Measurements from ENCODE around the gene SLC12A4. TPM values are rescaled to one million over a fixed set of nuclear protein-coding genes. Genes with fewer than 3 reads are reported as not detected.

The SLC12A4 gene
- total RNA-seq, 4 donors from 2014 or later = 18.1 to 46.4 (median 25.4) TPM

DNA sequence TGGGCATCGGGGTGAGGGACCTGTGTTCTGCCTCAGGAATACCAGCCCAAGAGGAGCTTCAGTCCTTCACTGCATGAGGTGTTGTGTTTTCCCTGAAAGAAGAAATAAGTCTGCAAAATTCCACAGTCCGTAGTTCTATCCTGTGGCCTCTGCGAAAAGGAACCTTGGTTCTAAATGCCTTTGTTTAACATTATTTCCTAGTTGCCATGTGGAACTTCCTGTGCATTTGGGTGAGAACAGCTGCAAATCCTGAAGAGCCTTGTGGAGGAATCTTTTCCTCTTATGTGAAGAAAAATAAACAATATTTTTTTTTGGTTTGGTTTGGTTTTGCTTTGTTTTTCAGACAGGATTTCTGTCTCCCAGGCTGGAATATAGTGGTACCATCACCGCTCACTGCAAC, 65.6 kb downstream of the SLC12A4 start:
- Histone ChIP-seq H3K27me3 (no peaks in the 10 kb centered on the region), H3K4me1 (peaks cover 0 to 23% (median 4%) of the 10 kb centered on the region in 4 donors), H3K4me3 (no peak overlapping the region), H3K27ac (peak overlapping the region in 1 of 4 donors; percentile 7), H3K36me3 (no peaks in the 10 kb centered on the region), H3K9me3 (no peaks in the 10 kb centered on the region)
- TF ChIP-seq POLR2A (IDR thresholded peaks at IDR 0.05) = no peak
- TF ChIP-seq, protein P1, sequence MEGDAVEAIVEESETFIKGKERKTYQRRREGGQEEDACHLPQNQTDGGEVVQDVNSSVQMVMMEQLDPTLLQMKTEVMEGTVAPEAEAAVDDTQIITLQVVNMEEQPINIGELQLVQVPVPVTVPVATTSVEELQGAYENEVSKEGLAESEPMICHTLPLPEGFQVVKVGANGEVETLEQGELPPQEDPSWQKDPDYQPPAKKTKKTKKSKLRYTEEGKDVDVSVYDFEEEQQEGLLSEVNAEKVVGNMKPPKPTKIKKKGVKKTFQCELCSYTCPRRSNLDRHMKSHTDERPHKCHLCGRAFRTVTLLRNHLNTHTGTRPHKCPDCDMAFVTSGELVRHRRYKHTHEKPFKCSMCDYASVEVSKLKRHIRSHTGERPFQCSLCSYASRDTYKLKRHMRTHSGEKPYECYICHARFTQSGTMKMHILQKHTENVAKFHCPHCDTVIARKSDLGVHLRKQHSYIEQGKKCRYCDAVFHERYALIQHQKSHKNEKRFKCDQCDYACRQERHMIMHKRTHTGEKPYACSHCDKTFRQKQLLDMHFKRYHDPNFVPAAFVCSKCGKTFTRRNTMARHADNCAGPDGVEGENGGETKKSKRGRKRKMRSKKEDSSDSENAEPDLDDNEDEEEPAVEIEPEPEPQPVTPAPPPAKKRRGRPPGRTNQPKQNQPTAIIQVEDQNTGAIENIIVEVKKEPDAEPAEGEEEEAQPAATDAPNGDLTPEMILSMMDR (IDR thresholded peaks at IDR 0.05) = no peak
- intact Hi-C loops (cut with DNase I; ENCODE audit: low total_unique reads) = no loop called here
- DNase-seq = no peak
- 65 to 94% methylated on average over 2 to 4 of the region's 4 CpGs for WGBS, 2 donors (ENCODE audit: low coverage in 1 of 2)
- in situ Hi-C loops (cut with MboI; ENCODE audit: low pct_ligation_motif_present in 1 of 4, low pct_unique_long_range_greater_than_20kb in 1 of 4, low sequenced_read_pairs in 3 of 4) = no loop called here

DNA sequence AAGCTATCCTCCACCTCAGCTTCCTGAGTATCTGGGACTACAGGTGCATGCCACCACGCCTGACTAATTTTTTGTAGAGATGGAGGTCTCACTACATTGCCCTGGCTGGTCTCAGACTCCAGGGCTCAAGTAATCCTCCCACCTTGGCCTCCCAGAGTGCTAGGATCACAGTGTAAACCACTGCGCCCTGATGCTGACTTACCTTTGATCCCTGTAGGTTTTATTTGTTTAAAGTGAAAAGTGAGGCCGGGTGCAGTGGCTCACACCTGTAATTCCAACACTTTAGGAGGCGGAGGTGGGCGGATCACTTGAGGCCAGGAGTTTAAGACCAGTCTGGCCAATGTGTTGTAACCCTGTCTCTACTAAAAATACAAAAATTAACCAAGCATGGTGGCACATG, 66.7 kb downstream of the SLC12A4 start:
- in situ Hi-C loops (cut with MboI; ENCODE audit: low pct_ligation_motif_present in 1 of 4, low pct_unique_long_range_greater_than_20kb in 1 of 4, low sequenced_read_pairs in 3 of 4) = no loop called here
- H3K36me3 ChIP-seq = no peaks in the 10 kb centered on the region
- H3K4me3 ChIP-seq = no peak overlapping the region
- peaks cover 0 to 30% (median 13%) of the 10 kb centered on the region in 4 donors for H3K4me1 ChIP-seq
- intact Hi-C loops (cut with DNase I; ENCODE audit: low total_unique reads) = no loop called here
- WGBS, 2 donors (ENCODE audit: low coverage in 1 of 2) = 77 to 80% methylated on average over 1 to 5 of the region's 5 CpGs
- no peak for TF ChIP-seq EP300 (IDR thresholded peaks at IDR 0.05; ENCODE audit: low read depth)
- no peak for TF ChIP-seq POLR2AphosphoS5 (IDR thresholded peaks at IDR 0.05)
- TF ChIP-seq POLR2A (IDR thresholded peaks at IDR 0.05) = no peak
- TF ChIP-seq, protein P1 (IDR thresholded peaks at IDR 0.05) = no peak
- H3K27ac ChIP-seq = peak overlapping the region in 2 of 4 donors; percentile 23 to 35
- DNase-seq = peak; percentile 33
- H3K27me3 ChIP-seq = no peaks in the 10 kb centered on the region
- no peaks in the 10 kb centered on the region for H3K9me3 ChIP-seq

DNA sequence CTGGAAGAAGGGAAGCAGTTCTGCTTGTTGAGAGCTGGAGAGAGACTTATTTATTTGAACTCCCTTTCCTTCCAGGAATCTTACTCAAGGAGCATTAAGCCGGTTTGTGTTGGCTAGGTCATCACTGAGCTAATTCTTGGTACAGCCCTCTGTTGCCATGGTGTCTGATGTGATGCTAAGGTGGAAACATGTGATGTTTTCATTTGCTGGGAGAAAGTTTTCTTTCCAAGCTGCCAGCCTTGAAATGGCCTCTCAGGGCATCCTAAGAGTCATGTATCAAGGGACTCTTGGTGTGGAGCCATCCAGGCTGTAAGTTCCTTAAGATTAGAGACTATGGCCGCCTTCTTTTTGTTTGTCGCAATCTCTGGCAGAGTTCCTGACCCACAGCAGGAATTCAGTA, 71.2 kb downstream of the SLC12A4 start:
- Histone ChIP-seq H3K4me1 (peaks cover 8 to 60% (median 37%) of the 10 kb centered on the region in 4 donors), H3K27me3 (no peaks in the 10 kb centered on the region), H3K27ac (peak overlapping the region in 1 of 4 donors; percentile 8), H3K36me3 (no peaks in the 10 kb centered on the region), H3K4me3 (no peak overlapping the region), H3K9me3 (no peaks in the 10 kb centered on the region)
- intact Hi-C loops (cut with DNase I; ENCODE audit: low total_unique reads) = no loop called here
- 73 to 86% methylated on average over 3 of the region's 3 CpGs for WGBS, 2 donors (ENCODE audit: low coverage in 1 of 2)
- in situ Hi-C loops (cut with MboI; ENCODE audit: low pct_ligation_motif_present in 1 of 4, low pct_unique_long_range_greater_than_20kb in 1 of 4, low sequenced_read_pairs in 3 of 4) = no loop called here
- TF ChIP-seq EP300 (IDR thresholded peaks at IDR 0.05; ENCODE audit: low read depth) = no peak
- TF ChIP-seq, protein P1 (IDR thresholded peaks at IDR 0.05) = no peak
- no peak for DNase-seq

DNA sequence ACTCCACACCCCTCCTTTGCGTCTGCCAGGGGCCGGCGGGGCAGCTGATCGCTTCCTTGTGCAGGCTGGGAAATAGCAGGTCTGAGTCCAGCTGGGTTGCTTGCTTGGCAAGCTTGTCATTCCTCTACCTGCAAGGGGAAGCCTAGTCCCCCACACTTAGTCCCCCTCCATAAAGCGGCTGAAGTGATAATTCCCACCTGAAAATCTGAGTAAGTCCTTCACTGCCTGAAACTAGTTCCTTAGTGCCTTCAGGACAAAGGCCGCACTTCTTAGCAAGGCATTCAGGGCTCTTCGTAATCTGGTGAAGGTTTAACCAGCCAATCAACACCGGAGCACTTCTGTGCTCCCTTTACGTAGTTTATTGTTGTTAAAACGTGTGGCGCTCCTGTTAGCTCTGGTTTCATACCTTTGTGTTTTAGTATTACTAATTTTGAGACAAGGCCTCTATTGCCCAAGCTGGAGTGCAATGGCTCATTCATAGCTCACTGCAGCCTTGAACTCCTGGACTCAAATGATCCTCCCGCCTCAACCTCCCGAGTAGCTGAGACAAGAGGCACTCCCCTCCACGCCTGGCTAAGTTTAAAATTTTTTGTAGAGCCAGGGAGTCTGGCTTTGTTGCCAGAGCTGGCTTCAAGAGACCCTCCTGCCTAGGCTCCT, 74.6 kb downstream of the SLC12A4 start:
- H3K27me3 ChIP-seq = no peaks in the 10 kb centered on the region
- H3K36me3 ChIP-seq = no peaks in the 10 kb centered on the region
- H3K9me3 ChIP-seq = no peaks in the 10 kb centered on the region
- peak; percentile 49 to 62 (median 52) for TF ChIP-seq POLR2AphosphoS5 (IDR thresholded peaks at IDR 0.05)
- peak; percentile 62 for TF ChIP-seq POLR2A (IDR thresholded peaks at IDR 0.05)
- TF ChIP-seq, protein P1 (IDR thresholded peaks at IDR 0.05) = no peak
- no peak for TF ChIP-seq EP300 (IDR thresholded peaks at IDR 0.05; ENCODE audit: low read depth)
- peak overlapping the region; percentile 94 to 99 (median 98) for H3K27ac ChIP-seq
- intact Hi-C loops (cut with DNase I; ENCODE audit: low total_unique reads) (no loop called here), in situ Hi-C loops (cut with MboI; ENCODE audit: low pct_ligation_motif_present in 1 of 4, low pct_unique_long_range_greater_than_20kb in 1 of 4, low sequenced_read_pairs in 3 of 4) (no loop called here)
- 13 to 24% methylated on average over 7 to 14 of the region's 14 CpGs for WGBS, 2 donors (ENCODE audit: low coverage in 1 of 2)
- peak; percentile 54 for DNase-seq
- peaks cover 8 to 51% (median 39%) of the 10 kb centered on the region in 4 donors for H3K4me1 ChIP-seq
- peak overlapping the region; percentile 68 to 98 (median 89) for H3K4me3 ChIP-seq

Small RNA genes within 50 kb of the gene (small RNA-seq; reads per million reads assigned to genes)
- 0 reads per million in 4 donors for gene RNU6-359P

Other genes starting within 250 kb of the SLC12A4 start
- gene GFOD2, start 249.3 kb downstream of the SLC12A4 start, total RNA-seq = 10 to 100 TPM; 21.9 to 32.2 (median 24.3) TPM
- gene RANBP10, start 162.1 kb downstream of the SLC12A4 start, total RNA-seq = 10 to 100 TPM; 15.1 to 32.9 (median 19.1) TPM
- under 1 TPM in 1 of 4 donors, not detected in 3; 0.55 TPM for gene TSNAXIP1, start 161.7 kb downstream of the SLC12A4 start, total RNA-seq
- 10 to 100 TPM; 24.7 to 44.1 (median 32.7) TPM for gene THAP11, start 126.3 kb downstream of the SLC12A4 start, total RNA-seq
- gene NUTF2, start 121.7 kb downstream of the SLC12A4 start, total RNA-seq = 100 to 1,000 TPM in 1 of 4 donors, 10 to 100 TPM in 3; 75.2 to 131 (median 89.0) TPM
- gene CENPT, start 120.9 kb downstream of the SLC12A4 start, total RNA-seq = 100 to 1,000 TPM in 2 of 4 donors, 10 to 100 TPM in 2; 58.2 to 248 (median 100) TPM
- 100 to 1,000 TPM in 2 of 4 donors, 10 to 100 TPM in 2; 76.4 to 162 (median 105) TPM for gene EDC4, start 95.6 kb downstream of the SLC12A4 start, total RNA-seq
- gene NRN1L, start 83.8 kb downstream of the SLC12A4 start, total RNA-seq = 1 to 10 TPM in 1 of 4 donors, not detected in 3; 2.5 TPM
- gene PSKH1, start 75.4 kb downstream of the SLC12A4 start, total RNA-seq = 100 to 1,000 TPM in 1 of 4 donors, 10 to 100 TPM in 3; 24.1 to 132 (median 56.2) TPM
- 1 to 10 TPM in 3 of 4 donors, not detected in 1; 1.6 to 2.1 (median 1.6) TPM for gene CTRL, start 36.8 kb downstream of the SLC12A4 start, total RNA-seq
- 100 to 1,000 TPM in 1 of 4 donors, 10 to 100 TPM in 3; 65.6 to 100 (median 68.6) TPM for gene PSMB10, start 31.8 kb downstream of the SLC12A4 start, total RNA-seq
- 10 to 100 TPM in 1 of 4 donors, 1 to 10 TPM in 3; 2.2 to 30.7 (median 4.2) TPM for gene LCAT, start 24.5 kb downstream of the SLC12A4 start, total RNA-seq
- gene DPEP3, start 11.9 kb upstream of the SLC12A4 start, total RNA-seq = not detected
- 1 to 10 TPM; 1.5 to 4.4 (median 1.5) TPM for gene DPEP2, start 30.8 kb upstream of the SLC12A4 start, total RNA-seq
- not detected for gene DPEP2NB, start 47.3 kb upstream of the SLC12A4 start, total RNA-seq
- 10 to 100 TPM in 1 of 4 donors, 1 to 10 TPM in 3; 4.8 to 13.1 (median 6.2) TPM for gene DDX28, start 54.6 kb upstream of the SLC12A4 start, total RNA-seq
- 10 to 100 TPM in 3 of 4 donors, 1 to 10 TPM in 1; 9.2 to 13.1 (median 11.2) TPM for gene DUS2, start 54.6 kb upstream of the SLC12A4 start, total RNA-seq
- gene NFATC3, start 116.7 kb upstream of the SLC12A4 start, total RNA-seq = 100 to 1,000 TPM in 1 of 4 donors, 10 to 100 TPM in 3; 27.5 to 107 (median 41.6) TPM

All from transverse colon (tissue), 4 donors.